ENCODE measurements around the gene GNB5. TPM values are rescaled to one million over a fixed set of nuclear protein-coding genes. Genes with fewer than 3 reads are reported as not detected.

The GNB5 gene
- total and polyA plus RNA-seq, 4 experiments from 2014 or later = 52.2 to 69.9 (median 61.8) TPM

- no peaks in the 10 kb centered on the region for H3K36me3 Mint-ChIP-seq
- intact Hi-C loops (cut with micrococcal nuclease) = no loop called here
- ChIA-PET POLR2A (ENCODE audit: partially characterized antibody) (interaction anchor here (2.3 kb wide), 1 partner anchor 35 kb away, joined by 11 read pairs; no protein-coding TSS in a partner anchor), CTCF (ENCODE audit: partially characterized antibody) (interaction anchor here (1.2 to 3.3 kb wide), 7 partner anchors 10 to 75 kb away, joined by 3 to 23 read pairs (median 4); no protein-coding TSS in a partner anchor)
- no peak overlapping the region for H3K27ac Mint-ChIP-seq
- no peaks in the 10 kb centered on the region for H3K27me3 ChIP-seq (ENCODE audit: insufficient read depth, low read length)
- H3K4me3 ChIP-seq (ENCODE audit: low read length in 2 of 2) = no peak overlapping the region
- no peak overlapping the region for H3K4me3 Mint-ChIP-seq
- peaks cover 0 to 1% of the 10 kb centered on the region in 2 donors for H3K27me3 Mint-ChIP-seq
- no peaks in the 10 kb centered on the region for H3K4me1 ChIP-seq (ENCODE audit: insufficient read depth, low read length)
- no peaks in the 10 kb centered on the region for H3K36me3 ChIP-seq (ENCODE audit: insufficient read depth, low read length)
- H3K4me1 Mint-ChIP-seq = peaks cover 0 to 9% (median 3%) of the 10 kb centered on the region in 4 donors
- H3K9me3 ChIP-seq (ENCODE audit: control insufficient read depth in 1 of 2, low read length in 2 of 2) = no peaks in the 10 kb centered on the region
- H3K9me3 Mint-ChIP-seq = peaks cover 0 to 3% (median 0%) of the 10 kb centered on the region in 8 donors
- no peak for DNase-seq
- no peak overlapping the region for H3K27ac ChIP-seq (ENCODE audit: low read depth, low read length)
Observed at GRCh38 chr15:52214553-52214952, 23.4 kb upstream of the GNB5 start.

- Mint-ChIP-seq H3K27ac (no peak overlapping the region), H3K4me3 (no peak overlapping the region), H3K9me3 (peaks cover 0 to 3% (median 0%) of the 10 kb centered on the region in 8 donors), H3K27me3 (peaks cover 0 to 1% of the 10 kb centered on the region in 2 donors), H3K4me1 (peaks cover 0 to 2% (median under 1%) of the 10 kb centered on the region in 4 donors), H3K36me3 (no peaks in the 10 kb centered on the region)
- H3K4me1 ChIP-seq (ENCODE audit: insufficient read depth, low read length) = no peaks in the 10 kb centered on the region
- CTCF ChIA-PET (ENCODE audit: partially characterized antibody) = interaction anchor here (1.6 to 3.3 kb wide), 3 partner anchors 14 to 74 kb away, joined by 4 to 23 read pairs (median 9); no protein-coding TSS in a partner anchor
- no peaks in the 10 kb centered on the region for H3K27me3 ChIP-seq (ENCODE audit: insufficient read depth, low read length)
- H3K4me3 ChIP-seq (ENCODE audit: low read length in 2 of 2) = no peak overlapping the region
- no peak overlapping the region for H3K27ac ChIP-seq (ENCODE audit: low read depth, low read length)
- H3K36me3 ChIP-seq (ENCODE audit: insufficient read depth, low read length) = no peaks in the 10 kb centered on the region
- intact Hi-C loops (cut with micrococcal nuclease) = no loop called here
- no peak for DNase-seq
- POLR2A ChIA-PET (ENCODE audit: partially characterized antibody) = interaction anchor here (2.3 kb wide), 1 partner anchor 34 kb away, joined by 11 read pairs; no protein-coding TSS in a partner anchor
- no peaks in the 10 kb centered on the region for H3K9me3 ChIP-seq (ENCODE audit: control insufficient read depth in 1 of 2, low read length in 2 of 2)
Observed at GRCh38 chr15:52213206-52213605, 22.0 kb upstream of the GNB5 start.

- no peaks in the 10 kb centered on the region for H3K9me3 ChIP-seq (ENCODE audit: control insufficient read depth in 1 of 2, low read length in 2 of 2)
- peak overlapping the region in 4 of 7 donors; percentile 43 to 84 (median 66) for H3K27ac Mint-ChIP-seq
- H3K36me3 Mint-ChIP-seq = no peaks in the 10 kb centered on the region
- H3K4me1 Mint-ChIP-seq = peaks cover 0 to 4% (median 1%) of the 10 kb centered on the region in 4 donors
- peak; percentile 69 to 78 (median 72) for DNase-seq
- no peak overlapping the region for H3K27ac ChIP-seq (ENCODE audit: low read depth, low read length)
- no peaks in the 10 kb centered on the region for H3K27me3 ChIP-seq (ENCODE audit: insufficient read depth, low read length)
- intact Hi-C loops (cut with micrococcal nuclease) = loop anchor here (1.0 to 5.0 kb wide), 5 partner anchors 28 to 321 kb away; no protein-coding TSS in a partner anchor
- H3K36me3 ChIP-seq (ENCODE audit: insufficient read depth, low read length) = no peaks in the 10 kb centered on the region
- no peaks in the 10 kb centered on the region for H3K4me1 ChIP-seq (ENCODE audit: insufficient read depth, low read length)
- peaks cover 0 to 3% (median 0%) of the 10 kb centered on the region in 8 donors for H3K9me3 Mint-ChIP-seq
- no peak overlapping the region for H3K4me3 ChIP-seq (ENCODE audit: low read length in 2 of 2)
- POLR2A ChIA-PET (ENCODE audit: partially characterized antibody) = interaction anchor here (0.5 to 2.0 kb wide), 6 partner anchors 13 to 237 kb away, joined by 3 to 25 read pairs (median 3); partner anchors contain the start of gene LEO1
- no peak overlapping the region for H3K4me3 Mint-ChIP-seq
- CTCF ChIA-PET (ENCODE audit: partially characterized antibody) = interaction anchor here (0.6 to 3.3 kb wide), 36 partner anchors 9 to 319 kb away, joined by 3 to 38 read pairs (median 4); partner anchors contain the start of gene GNB5
- H3K27me3 Mint-ChIP-seq = no peaks in the 10 kb centered on the region
Observed at GRCh38 chr15:52208306-52208946, 17.2 kb upstream of the GNB5 start.

DNA sequence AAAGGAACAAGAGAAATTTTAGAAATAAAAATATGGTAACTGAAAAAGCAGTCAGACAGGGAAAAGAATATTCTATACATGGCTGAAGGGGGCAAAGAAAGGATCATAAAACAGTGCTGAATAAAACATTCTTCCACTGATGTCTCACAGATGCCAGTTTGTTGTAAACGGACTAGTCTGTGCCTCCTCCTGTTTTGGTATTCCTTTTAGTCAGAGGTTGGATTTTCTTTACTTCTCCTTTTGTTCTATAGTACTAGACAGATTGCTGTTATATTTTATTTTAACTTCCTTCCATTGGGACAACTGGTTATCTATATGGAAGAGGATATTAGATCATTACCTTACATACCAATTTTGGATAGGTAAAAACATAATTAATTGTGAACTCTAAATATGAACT is 16.0 kb upstream of the GNB5 start:
- no peak for DNase-seq
- H3K4me1 Mint-ChIP-seq = peaks cover 0 to 4% (median 1%) of the 10 kb centered on the region in 4 donors
- H3K9me3 Mint-ChIP-seq = peaks cover 0 to 2% (median 0%) of the 10 kb centered on the region in 8 donors
- intact Hi-C loops (cut with micrococcal nuclease) = loop anchor here (5.0 kb wide), 2 partner anchors 130 to 320 kb away; no protein-coding TSS in a partner anchor
- no peaks in the 10 kb centered on the region for H3K27me3 Mint-ChIP-seq
- no peak overlapping the region for H3K4me3 Mint-ChIP-seq
- POLR2A ChIA-PET (ENCODE audit: partially characterized antibody) = no interaction called here
- H3K36me3 Mint-ChIP-seq = no peaks in the 10 kb centered on the region
- Histone ChIP-seq H3K4me1 (ENCODE audit: insufficient read depth, low read length) (no peaks in the 10 kb centered on the region), H3K27me3 (ENCODE audit: insufficient read depth, low read length) (no peaks in the 10 kb centered on the region), H3K4me3 (ENCODE audit: low read length in 2 of 2) (no peak overlapping the region), H3K27ac (ENCODE audit: low read depth, low read length) (no peak overlapping the region), H3K9me3 (ENCODE audit: control insufficient read depth in 1 of 2, low read length in 2 of 2) (no peaks in the 10 kb centered on the region), H3K36me3 (ENCODE audit: insufficient read depth, low read length) (no peaks in the 10 kb centered on the region)
- no peak overlapping the region for H3K27ac Mint-ChIP-seq
- CTCF ChIA-PET (ENCODE audit: partially characterized antibody) = interaction anchor here (1.1 to 3.3 kb wide), 6 partner anchors 21 to 49 kb away, joined by 3 to 38 read pairs (median 16); no protein-coding TSS in a partner anchor

DNA sequence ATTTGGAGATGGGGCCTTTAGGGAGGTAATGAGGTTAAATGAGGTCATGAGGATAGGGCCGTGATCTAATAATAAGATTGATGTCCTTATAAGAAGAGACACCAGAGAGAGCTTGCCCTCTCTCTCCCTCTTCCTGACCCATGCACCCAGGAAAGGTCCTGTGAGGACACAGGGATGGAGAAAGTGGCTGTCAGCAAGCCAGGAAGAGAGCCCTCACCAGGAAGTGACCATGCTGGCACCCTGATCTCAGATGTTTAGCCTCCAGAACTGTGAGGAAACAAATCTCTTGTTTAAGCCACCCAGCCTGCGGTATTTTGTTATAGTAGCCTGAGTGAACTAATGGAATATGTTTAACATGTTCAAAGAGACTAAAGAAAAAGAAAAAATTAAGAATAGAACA is 15.3 kb upstream of the GNB5 start:
- Histone ChIP-seq H3K36me3 (ENCODE audit: insufficient read depth, low read length) (no peaks in the 10 kb centered on the region), H3K27me3 (ENCODE audit: insufficient read depth, low read length) (no peaks in the 10 kb centered on the region), H3K27ac (ENCODE audit: low read depth, low read length) (no peak overlapping the region), H3K9me3 (ENCODE audit: control insufficient read depth in 1 of 2, low read length in 2 of 2) (no peaks in the 10 kb centered on the region), H3K4me1 (ENCODE audit: insufficient read depth, low read length) (no peaks in the 10 kb centered on the region), H3K4me3 (ENCODE audit: low read length in 2 of 2) (no peak overlapping the region)
- intact Hi-C loops (cut with micrococcal nuclease) = loop anchor here (5.0 kb wide), 2 partner anchors 129 to 319 kb away; no protein-coding TSS in a partner anchor
- Mint-ChIP-seq H3K9me3 (no peaks in the 10 kb centered on the region), H3K4me3 (no peak overlapping the region), H3K4me1 (peaks cover 0 to 4% (median 1%) of the 10 kb centered on the region in 4 donors), H3K27ac (peak overlapping the region in 1 of 7 donors; percentile 51), H3K36me3 (no peaks in the 10 kb centered on the region), H3K27me3 (no peaks in the 10 kb centered on the region)
- DNase-seq = no peak
- ChIA-PET CTCF (ENCODE audit: partially characterized antibody) (interaction anchor here (1.0 to 1.7 kb wide), 2 partner anchors 19 to 29 kb away, joined by 4 to 5 read pairs; no protein-coding TSS in a partner anchor), POLR2A (ENCODE audit: partially characterized antibody) (no interaction called here)

DNA sequence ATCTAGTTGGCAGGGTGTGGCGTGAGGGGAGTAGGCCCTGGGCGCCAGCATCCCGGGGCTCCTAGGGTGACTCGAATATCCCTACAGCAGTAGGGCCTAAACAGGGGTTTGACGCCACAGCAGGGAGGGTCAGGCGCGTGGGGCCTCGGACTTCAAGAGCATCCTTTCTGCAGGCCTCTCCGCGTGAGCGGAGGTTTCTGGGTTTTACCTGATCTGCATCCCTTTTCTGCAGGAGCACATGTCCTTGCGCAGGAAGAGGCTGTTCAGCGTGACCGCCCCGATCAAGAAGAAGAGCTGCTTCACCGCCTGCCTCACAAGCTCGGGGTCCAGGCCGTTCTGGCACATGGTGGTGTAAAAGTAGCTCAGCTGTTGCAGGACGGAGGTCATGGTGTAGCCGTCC is 13.5 kb upstream of the GNB5 start:
- H3K27ac Mint-ChIP-seq = no peak overlapping the region
- intact Hi-C loops (cut with micrococcal nuclease) = loop anchor here (5.0 kb wide), 2 partner anchors 127 to 317 kb away; no protein-coding TSS in a partner anchor
- POLR2A ChIA-PET (ENCODE audit: partially characterized antibody) = no interaction called here
- H3K4me1 Mint-ChIP-seq = peaks cover 0 to 4% (median 1%) of the 10 kb centered on the region in 4 donors
- no peaks in the 10 kb centered on the region for H3K36me3 Mint-ChIP-seq
- Histone ChIP-seq H3K27ac (ENCODE audit: low read depth, low read length) (no peak overlapping the region), H3K4me3 (ENCODE audit: low read length in 2 of 2) (no peak overlapping the region), H3K9me3 (ENCODE audit: control insufficient read depth in 1 of 2, low read length in 2 of 2) (no peaks in the 10 kb centered on the region), H3K27me3 (ENCODE audit: insufficient read depth, low read length) (no peaks in the 10 kb centered on the region), H3K36me3 (ENCODE audit: insufficient read depth, low read length) (no peaks in the 10 kb centered on the region), H3K4me1 (ENCODE audit: insufficient read depth, low read length) (no peaks in the 10 kb centered on the region)
- no peak for DNase-seq
- H3K9me3 Mint-ChIP-seq = no peaks in the 10 kb centered on the region
- no peak overlapping the region for H3K4me3 Mint-ChIP-seq
- CTCF ChIA-PET (ENCODE audit: partially characterized antibody) = interaction anchor here (1.3 kb wide), 1 partner anchor 23 kb away, joined by 3 read pairs; no protein-coding TSS in a partner anchor
- no peaks in the 10 kb centered on the region for H3K27me3 Mint-ChIP-seq

- Histone ChIP-seq H3K4me3 (ENCODE audit: low read length in 2 of 2) (no peak overlapping the region), H3K27me3 (ENCODE audit: insufficient read depth, low read length) (no peaks in the 10 kb centered on the region), H3K4me1 (ENCODE audit: insufficient read depth, low read length) (no peaks in the 10 kb centered on the region), H3K9me3 (ENCODE audit: control insufficient read depth in 1 of 2, low read length in 2 of 2) (no peaks in the 10 kb centered on the region), H3K36me3 (ENCODE audit: insufficient read depth, low read length) (no peaks in the 10 kb centered on the region), H3K27ac (ENCODE audit: low read depth, low read length) (no peak overlapping the region)
- H3K36me3 Mint-ChIP-seq = no peaks in the 10 kb centered on the region
- no peaks in the 10 kb centered on the region for H3K9me3 Mint-ChIP-seq
- no peaks in the 10 kb centered on the region for H3K27me3 Mint-ChIP-seq
- no peak overlapping the region for H3K4me3 Mint-ChIP-seq
- DNase-seq = no peak
- CTCF ChIA-PET (ENCODE audit: partially characterized antibody) = interaction anchor here (3.4 kb wide), 1 partner anchor 8 kb away, joined by 12 read pairs; no protein-coding TSS in a partner anchor
- POLR2A ChIA-PET (ENCODE audit: partially characterized antibody) = interaction anchor here (0.7 to 1.4 kb wide), 2 partner anchors 14 to 21 kb away, joined by 3 to 5 read pairs; no protein-coding TSS in a partner anchor
- no peak overlapping the region for H3K27ac Mint-ChIP-seq
- no peaks in the 10 kb centered on the region for H3K4me1 Mint-ChIP-seq
- intact Hi-C loops (cut with micrococcal nuclease) = no loop called here
Observed at GRCh38 chr15:52200831-52201365, 9.7 kb upstream of the GNB5 start.
